ENCODE data around the gene BAZ2A.

DNA sequence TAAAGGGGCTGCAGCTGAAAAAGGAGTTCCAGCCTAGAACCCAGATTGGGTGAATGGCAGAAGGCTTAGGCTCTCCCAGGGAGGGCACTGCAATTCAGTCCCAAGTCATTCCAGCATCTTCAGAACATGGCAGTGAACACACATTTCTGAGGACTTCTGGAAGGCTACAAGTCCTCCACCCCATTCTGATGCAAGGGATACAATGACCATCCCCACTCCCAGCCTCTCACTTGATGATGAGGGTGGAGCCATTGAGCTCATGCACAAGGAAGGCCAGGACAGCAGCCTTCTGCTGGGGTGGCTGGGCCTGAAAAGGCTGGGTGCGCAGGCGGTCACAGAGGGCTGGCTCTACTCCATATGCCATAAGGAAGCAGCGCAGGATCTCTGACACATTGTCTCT, 25.8 kb downstream of the BAZ2A start:
- TF ChIP-seq, protein P1, sequence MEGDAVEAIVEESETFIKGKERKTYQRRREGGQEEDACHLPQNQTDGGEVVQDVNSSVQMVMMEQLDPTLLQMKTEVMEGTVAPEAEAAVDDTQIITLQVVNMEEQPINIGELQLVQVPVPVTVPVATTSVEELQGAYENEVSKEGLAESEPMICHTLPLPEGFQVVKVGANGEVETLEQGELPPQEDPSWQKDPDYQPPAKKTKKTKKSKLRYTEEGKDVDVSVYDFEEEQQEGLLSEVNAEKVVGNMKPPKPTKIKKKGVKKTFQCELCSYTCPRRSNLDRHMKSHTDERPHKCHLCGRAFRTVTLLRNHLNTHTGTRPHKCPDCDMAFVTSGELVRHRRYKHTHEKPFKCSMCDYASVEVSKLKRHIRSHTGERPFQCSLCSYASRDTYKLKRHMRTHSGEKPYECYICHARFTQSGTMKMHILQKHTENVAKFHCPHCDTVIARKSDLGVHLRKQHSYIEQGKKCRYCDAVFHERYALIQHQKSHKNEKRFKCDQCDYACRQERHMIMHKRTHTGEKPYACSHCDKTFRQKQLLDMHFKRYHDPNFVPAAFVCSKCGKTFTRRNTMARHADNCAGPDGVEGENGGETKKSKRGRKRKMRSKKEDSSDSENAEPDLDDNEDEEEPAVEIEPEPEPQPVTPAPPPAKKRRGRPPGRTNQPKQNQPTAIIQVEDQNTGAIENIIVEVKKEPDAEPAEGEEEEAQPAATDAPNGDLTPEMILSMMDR (IDR thresholded peaks at IDR 0.05; ENCODE audit: insufficient read depth, low read length): no peak
- TF ChIP-seq, protein P2, sequence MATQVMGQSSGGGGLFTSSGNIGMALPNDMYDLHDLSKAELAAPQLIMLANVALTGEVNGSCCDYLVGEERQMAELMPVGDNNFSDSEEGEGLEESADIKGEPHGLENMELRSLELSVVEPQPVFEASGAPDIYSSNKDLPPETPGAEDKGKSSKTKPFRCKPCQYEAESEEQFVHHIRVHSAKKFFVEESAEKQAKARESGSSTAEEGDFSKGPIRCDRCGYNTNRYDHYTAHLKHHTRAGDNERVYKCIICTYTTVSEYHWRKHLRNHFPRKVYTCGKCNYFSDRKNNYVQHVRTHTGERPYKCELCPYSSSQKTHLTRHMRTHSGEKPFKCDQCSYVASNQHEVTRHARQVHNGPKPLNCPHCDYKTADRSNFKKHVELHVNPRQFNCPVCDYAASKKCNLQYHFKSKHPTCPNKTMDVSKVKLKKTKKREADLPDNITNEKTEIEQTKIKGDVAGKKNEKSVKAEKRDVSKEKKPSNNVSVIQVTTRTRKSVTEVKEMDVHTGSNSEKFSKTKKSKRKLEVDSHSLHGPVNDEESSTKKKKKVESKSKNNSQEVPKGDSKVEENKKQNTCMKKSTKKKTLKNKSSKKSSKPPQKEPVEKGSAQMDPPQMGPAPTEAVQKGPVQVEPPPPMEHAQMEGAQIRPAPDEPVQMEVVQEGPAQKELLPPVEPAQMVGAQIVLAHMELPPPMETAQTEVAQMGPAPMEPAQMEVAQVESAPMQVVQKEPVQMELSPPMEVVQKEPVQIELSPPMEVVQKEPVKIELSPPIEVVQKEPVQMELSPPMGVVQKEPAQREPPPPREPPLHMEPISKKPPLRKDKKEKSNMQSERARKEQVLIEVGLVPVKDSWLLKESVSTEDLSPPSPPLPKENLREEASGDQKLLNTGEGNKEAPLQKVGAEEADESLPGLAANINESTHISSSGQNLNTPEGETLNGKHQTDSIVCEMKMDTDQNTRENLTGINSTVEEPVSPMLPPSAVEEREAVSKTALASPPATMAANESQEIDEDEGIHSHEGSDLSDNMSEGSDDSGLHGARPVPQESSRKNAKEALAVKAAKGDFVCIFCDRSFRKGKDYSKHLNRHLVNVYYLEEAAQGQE (IDR thresholded peaks at IDR 0.05; ENCODE audit: insufficient replicate concordance, low read depth): no peak
- TF ChIP-seq POLR2AphosphoS5 (IDR thresholded peaks at IDR 0.05; ENCODE audit: low read depth): no peak

All from HL-60 (cell line).